Activated T-helper 9 cell treated with anti-CD3 and anti-CD28 coated beads, Interleukin-2, amount 50 U/mL, for 16 hours (primary cell): Measurements from ENCODE around the gene OCEL1.
"Not testable (repeated sequence)": the region's sequence is repeated elsewhere in the genome, so short reads cannot be mapped to it uniquely, and the experiment has no call there.

Experiments
- DNase-seq: peaks from one replicate; pipeline ENCODE4 v3.0.0-alpha.2; 2020; ENCODE audit warnings: low read depth

OCEL1 gene

DNA sequence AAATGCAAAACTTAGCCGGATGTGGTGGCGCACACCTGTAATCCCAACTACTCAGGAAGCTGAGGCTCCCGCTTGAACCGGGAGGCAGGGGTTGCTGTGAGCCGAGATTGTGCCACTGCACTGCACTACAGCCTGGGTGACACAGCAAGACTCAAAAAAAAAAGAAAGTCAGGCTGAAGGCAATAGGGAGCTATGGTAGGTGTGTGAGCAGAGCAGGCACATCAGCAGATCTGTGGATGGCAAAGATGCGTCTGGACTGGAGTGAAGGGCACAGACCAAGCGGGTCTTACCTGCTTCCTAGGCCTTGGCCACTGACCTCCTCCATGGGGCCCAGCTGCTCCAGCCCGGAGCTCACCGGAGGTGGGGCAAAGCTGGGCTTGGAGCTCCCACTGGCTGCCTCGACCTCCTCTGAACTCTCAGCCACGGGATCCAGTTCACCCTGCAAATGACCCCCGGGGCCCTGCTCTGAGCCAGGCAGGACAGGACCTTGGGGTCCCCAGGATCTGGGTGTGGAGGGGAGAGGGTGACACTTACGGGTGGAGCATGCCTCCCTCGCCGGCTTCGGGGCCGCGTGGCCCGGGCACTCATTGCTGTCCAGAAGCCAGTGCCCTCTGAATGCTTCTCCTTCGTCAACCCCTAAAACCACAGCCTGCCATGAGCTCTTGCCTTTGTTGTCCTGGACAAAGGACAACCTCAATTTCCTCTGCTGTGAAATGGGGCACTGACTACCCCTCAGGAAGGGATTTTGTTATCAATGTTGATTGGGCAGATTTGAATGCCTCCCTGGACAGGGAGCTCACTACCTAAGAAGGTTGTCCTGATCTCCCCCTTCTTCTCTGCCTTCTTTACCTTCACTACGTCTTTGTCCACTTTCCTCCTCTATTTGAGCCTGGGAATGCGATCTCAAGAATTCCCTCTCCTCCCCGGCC is 38.0 kb downstream of the OCEL1 start:
- no peak for DNase-seq

DNA sequence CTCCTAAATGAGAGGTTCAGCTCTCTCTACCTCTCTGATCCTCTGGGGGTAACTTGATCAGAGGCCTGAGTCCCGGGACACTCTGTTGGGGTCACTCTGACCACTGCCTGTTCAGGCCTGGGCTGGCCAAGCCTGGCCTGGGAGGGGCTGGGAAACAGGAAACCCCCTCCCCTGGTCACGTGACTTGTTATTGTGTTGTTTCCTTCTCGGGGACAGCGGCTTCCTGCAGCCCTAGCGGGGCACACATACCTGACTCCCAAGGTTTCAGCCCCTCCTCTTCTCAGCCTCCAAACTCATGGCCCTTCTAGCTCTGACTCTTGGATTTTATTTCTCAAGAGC is 38.6 kb downstream of the OCEL1 start, which contains the start of gene USHBP1:
Gene USHBP1 (minus strand): TSS at position 105 of the 339 bp plus-strand sequence. CDS start 446 bp downstream, outside the sequence.
- no peak for DNase-seq

DNA sequence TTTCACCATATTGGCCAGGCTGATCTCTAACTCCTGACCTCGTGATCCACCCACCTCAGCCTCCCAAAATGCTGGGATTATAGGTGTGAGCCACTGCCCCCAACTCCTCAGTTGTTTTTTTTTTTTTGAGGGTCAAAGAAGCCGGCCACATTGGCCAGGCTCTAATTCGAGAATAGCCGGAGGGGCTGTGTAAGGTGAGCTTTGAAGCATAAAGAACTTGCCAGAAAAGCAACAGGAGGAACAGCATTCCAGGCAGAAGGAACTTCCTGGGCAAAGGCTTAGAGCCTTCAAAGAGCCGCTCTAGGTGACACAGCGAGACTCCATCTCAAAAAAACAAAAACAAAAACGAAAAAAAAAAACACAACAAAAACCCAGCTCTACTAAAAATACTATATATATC is 40.0 kb downstream of the OCEL1 start:
- DNase-seq, result no peak

DNA sequence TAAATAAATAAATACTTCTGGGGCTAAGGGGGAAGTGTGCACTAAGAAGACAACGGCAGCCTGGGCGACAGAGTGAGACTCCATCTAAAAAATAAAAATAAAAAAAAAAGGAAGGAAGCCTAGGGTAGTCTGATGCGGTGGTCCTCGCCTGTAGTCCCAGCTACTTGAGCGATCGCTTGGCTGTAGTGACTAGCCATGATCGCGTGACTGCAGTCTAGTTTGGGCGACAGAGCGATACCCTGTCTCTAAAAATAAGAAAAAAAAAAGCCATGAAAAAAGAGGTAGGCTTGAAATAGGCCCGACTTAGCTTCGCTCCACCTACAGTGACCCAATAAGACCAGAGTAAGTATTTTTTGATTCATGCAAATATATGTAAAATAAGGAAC is 40.6 kb downstream of the OCEL1 start:
- DNase-seq, result no peak

DNA sequence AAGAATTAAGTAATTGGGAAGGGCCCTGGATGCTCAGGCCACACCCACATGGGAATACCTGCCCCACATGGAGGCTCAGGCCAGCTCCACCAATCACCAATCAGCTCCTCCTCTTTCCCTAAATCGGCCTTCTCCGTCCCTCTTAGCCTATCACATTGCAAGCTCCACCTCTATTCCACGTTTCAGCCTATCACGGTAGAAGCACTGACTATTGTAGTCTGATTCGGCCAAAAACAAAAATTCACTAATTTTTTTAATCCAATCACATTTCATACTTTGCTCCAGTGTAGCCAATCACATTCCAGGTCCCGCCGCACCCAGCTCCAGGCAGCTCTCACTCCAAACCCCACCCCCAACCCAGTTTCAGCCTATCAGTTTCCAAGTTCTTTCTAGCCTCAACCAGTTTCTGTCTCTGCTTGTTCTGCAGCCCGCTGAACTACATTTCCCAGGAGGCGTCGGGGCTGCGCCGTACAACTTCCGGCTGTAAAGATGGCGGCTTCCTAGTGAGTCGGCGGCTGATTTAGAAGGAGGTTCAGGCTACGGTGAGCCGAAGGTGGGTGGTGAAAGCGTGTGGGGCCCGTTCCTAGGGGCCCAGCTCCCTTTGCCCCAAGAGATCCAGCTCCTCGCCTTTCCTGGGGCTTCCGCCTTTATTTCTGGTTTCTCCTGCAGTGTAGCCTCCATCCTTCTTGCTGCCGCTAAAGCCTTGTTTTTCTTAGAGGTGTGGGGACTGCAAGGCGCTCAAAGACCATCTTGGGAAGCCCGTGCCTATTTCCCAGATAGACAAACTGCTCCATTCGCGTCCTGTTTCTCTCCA is 41.2 kb downstream of the OCEL1 start, which contains the start of gene BABAM1:
Gene BABAM1 (plus strand): TSS at position 469 of the 814 bp plus-strand sequence. CDS start 1,364 bp downstream, outside the sequence.
- DNase-seq, result peak; percentile 89

DNA sequence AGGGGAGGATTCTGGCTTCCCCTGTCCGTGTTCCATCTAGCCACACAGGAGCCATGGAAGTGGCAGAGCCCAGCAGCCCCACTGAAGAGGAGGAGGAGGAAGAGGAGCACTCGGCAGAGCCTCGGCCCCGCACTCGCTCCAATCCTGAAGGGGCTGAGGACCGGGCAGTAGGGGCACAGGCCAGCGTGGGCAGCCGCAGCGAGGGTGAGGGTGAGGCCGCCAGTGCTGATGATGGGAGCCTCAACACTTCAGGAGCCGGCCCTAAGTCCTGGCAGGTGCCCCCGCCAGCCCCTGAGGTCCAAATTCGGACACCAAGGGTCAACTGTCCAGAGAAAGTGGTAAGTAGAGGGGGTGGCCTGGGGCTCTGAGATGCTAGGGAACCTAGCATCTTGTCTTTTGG is 42.7 kb downstream of the OCEL1 start:
- DNase-seq, result no peak

DNA sequence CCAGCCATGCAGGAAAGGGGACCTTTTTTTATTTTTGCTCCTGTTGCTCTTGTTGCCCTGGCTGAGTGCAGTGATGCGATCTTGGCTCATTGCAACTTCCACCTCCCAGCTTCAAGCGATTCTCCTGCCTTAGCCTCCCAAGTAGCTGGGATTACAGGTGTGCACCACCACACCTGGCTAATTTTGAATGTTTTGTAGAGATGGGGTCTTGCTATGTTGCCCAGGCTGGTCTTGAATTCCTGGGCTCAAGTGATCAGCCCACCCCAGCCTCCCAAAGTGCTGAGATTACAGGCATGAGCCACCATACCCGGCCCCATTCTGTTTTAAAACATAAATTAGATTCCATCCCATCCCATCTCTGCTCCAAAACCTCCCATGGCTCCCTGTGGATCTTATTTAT is 48.9 kb downstream of the OCEL1 start:
- DNase-seq, result not testable (repeated sequence)

DNA sequence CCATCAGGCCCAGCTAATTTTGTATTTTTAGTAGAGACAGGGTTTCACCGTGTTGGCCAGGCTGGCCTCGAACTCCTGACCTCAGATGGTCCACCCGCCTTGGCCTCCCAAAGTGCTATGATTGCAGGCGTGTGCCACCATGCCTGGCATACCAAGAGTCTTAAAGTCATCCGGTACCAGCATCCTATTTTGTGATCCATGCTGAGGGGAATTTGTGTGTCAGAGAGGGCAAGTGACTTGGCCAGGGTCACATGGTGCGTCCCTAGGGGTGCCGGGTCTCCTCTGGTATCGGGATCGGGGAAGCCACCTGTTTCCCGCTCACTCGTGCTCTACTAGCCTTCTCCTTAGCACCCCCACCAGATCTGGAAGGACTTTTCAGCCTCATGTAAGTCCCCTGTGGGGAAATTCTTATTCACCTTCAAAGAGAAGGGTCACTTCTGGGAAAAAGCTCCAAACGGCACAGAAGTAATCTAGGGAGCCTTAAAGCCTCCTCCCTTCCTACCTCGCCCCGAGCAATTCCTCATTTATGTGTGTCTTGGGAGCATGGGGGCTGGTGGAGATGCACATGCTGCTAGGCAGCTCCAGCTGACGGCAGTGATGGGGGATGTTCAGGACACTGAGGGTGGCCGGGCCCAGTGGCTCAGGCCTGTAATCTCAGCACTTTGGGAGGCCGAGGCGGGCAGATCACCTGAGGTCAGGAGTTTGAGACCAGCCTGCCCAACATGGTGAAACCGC is 49.6 kb downstream of the OCEL1 start:
- no peak for DNase-seq
